GM18508 (cell line): ENCODE measurements around the gene COL25A1.
"Not testable (repeated sequence)": the region's sequence is repeated elsewhere in the genome, so short reads cannot be mapped to it uniquely, and the experiment has no call there.

ENCODE experiments used
- ATAC-seq: cut with Tn5 transposase; IDR thresholded peaks from one replicate; pipeline ENCODE4 v1.9.1; 2021; ENCODE audit warnings: moderate number of reproducible peaks; ENCODE audit not compliant: insufficient read depth, unreplicated experiment

COL25A1 gene

DNA sequence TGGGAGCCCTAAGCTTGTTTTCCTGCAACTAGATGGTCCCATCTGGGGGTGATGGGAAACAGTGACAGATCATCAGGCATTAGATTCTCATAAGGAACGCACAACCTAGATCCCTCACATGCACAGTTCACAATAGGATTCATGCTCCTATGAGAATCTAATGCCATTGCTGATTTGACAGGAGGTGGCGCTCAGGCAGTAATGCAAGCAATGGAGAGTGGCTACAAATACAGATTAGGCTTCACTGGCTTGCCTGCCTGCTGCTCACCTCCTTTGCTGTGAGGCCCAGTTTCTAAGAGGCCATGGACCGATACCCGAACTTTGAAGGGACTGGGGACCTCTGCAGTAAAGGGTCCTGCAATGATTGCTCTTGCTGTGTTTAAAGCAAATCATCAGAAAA lies 225.7 kb downstream of the COL25A1 start:
- not testable (repeated sequence) for ATAC-seq

DNA sequence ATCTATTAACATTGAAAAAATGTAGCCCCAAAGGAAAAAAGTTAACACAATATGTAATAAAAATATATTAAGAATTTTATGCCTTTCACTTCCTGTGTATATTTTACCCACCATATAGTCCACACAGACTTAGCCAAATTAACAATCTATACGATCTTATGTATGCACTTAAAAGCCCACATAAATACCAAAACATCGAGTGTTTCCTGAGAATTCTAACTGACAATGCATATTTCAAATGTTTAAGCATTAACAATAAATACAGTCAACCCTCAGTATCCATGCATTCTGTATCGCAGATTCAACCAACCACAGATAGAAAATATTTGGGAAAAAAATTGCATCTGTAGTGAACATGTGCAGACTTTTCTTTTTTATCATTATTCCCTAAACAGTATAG lies 226.8 kb downstream of the COL25A1 start:
- ATAC-seq: no peak

DNA sequence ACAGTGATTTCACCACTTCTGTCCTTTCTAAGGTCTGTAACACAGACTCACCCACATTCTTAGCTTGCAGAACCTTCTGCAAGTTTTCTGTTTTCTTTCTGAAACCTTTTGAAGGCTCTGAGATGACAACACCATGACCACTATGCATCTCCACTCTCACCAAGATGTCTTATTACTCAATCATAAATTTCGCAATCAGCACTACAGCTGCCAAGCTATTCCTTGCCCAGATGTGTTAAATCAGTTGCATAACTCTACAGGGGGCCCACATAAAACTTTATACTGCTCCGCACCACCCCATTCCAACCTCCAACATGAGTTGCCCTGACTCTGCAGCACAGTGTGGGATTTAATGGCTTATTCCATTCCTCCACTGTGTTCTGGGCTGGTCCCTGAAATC lies 229.9 kb downstream of the COL25A1 start:
- ATAC-seq: no peak

DNA sequence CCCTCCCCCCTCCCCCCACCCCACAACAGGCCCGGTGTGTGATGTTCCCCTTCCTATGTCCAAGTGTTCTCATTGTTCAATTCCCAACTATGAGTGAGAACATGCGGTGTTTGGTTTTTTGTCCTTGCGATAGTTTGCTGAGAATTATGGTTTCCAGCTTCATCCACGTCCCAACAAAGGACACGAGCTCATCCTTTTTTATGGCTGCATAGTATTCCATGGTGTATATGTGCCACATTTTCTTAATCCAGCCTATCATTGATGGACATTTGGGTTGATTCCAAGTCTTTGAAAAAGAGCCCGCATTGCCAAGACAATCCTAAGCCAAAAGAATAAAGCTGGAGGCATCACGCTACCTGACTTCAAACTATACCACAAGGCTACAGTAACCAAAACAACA lies 231.8 kb downstream of the COL25A1 start:
- ATAC-seq: not testable (repeated sequence)

DNA sequence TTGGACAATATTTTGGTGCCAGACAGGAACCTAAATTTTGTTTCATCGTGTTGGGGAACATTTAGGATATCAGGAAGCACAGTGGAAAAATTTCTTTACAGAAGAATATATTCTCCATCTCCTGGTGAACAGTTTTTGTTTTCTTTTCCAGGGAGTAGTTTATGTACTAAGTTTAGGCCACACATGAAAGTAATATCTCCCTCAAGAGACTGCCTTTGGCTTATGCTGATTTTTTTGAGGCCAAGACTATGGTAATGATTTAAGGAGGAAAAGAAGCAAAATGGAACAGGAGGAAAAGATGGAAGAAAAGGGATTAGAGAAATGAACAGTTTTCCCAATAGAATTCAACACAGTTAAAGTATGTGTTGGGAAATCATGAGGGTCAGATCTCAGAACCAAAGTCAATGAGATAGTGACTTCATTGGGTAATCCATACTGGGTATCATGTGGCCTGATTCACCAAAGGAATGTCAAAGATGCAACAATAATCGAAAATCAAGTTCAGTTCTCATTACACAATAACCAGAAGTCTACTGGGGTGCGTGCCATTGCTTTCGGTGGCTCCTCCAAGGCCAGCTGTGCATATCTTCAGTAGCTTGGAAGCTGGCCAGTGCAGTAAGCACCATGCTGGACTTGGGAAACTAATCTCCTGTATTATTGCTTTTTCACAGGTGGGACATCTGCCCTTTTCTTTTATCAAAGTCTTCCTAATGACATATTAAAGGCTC lies 234.8 kb downstream of the COL25A1 start:
- ATAC-seq: no peak

DNA sequence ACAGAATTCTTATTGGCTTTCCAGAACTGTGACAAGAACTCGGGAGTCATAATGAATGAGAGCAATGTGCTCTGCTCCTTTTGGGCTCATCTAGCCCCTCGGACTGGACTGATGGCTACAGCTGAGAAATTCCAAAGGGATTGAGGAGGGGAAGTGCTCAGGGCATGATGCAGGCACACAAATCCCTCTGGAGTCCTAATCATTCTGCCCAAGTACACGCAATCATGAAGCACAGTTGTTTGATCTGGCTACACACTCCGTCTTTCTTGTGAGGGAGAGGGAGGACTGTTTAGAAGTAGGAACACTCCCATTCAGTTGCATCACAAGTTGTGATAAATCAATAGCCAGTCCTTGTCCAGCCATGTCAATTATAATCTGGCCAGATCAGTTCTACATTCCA lies 237.5 kb downstream of the COL25A1 start:
- ATAC-seq: no peak

DNA sequence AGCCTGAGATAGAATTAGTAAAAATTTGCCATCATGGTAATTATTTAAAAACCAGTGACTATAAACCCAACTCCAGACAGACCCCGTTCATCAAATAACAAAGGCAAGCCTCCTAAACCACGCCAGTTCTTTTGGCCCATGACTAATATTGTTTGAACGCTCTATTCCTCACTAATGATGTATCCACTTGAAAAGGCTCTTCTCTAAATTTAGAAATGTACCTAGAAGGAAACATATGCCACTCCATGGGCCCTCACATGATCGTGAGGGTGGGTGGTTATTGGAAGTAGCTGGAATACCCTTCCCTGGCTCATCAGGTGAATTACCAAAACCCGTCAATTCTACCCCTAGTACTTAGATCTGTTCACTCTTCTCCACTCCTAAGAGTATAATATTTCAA lies 249.2 kb downstream of the COL25A1 start:
- ATAC-seq: no peak

DNA sequence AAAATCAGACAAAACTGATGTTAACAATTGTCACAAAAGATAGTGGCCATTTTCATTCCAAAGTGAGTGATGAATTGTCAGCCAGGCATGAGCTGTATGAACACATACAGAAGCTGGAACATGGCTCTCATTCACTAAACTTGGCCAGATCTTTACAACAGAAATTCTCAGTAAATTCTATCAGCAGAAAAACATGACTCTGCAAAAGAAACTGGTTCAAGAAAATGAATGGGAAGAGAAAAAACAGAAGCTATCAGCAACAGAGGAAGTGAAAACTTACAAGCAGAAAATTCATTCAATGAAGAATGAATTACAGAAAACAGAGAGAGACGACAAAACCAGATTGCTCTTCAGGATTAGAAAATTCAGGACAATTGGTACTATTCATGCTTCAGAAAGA lies 249.6 kb downstream of the COL25A1 start:
- ATAC-seq: no peak

DNA sequence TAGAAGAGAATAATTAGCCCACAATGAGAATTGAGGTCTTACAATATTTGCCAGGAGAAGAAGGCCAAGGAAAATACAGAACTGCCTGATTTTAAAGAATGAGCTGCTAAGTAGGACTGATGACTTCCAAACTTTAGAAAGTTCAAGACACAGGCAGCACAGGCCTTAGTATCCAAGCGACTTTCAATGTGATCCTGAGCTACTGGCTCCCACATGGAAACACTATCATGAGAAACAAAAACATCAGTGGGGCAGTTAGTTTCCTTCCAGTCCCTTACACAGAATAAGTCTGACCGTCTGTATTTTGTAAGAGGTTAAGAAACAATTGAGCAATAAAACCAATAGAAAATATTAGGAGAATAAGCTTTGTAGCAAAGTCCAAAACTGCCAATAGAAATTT lies 251.4 kb downstream of the COL25A1 start:
- ATAC-seq: no peak

DNA sequence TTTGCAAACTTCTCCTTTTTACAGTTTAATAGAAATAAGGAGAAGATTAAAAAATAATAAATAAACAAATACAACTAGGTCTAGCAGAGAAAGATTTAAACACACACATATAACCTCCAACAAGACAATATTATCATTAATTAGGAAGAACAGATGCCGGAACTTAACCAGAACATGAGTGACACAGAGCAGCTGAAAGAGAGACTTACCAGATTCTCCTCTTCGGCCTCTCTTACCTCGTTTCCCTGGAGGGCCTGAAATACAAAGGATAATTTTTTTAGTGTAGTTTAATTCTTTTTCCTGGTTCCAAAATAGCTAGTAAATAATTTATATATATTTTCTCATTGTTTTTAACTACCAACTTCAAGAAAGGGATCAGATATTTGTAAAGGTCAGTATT lies 252.5 kb downstream of the COL25A1 start:
- no peak for ATAC-seq

DNA sequence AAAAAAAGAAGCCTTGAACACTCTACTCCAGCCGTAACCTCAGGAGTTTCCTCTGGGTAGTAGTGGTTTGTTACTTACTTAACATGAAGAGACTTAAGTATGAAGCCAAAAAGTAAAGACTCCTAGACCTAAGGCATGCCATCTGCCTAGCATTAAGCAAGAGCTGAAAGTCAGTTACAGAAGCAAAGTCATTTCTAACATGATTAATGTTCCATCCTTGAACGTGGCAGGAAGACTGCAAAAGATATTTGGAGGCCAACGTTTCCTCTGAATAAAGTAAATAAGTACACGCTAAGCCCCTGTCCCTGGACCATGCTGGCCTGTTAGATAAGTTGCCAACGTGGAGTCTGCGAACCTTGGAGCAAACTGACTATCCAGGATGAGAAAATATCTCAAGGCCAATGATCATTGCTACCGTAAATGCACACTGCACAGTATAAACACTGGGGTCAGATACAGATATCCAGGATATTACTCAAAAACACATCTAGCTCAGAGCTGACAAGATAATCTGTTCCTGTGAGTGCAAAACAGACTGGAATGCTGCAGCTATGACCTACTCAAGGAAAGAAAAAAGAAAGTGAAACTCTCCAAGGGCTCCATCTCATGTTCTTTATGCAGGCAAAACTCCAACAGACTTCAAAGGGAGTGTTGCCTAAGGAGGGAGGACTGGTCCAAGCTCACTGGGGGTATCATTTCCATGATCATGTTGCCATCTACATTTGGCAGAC lies 255.8 kb downstream of the COL25A1 start:
- no peak for ATAC-seq

DNA sequence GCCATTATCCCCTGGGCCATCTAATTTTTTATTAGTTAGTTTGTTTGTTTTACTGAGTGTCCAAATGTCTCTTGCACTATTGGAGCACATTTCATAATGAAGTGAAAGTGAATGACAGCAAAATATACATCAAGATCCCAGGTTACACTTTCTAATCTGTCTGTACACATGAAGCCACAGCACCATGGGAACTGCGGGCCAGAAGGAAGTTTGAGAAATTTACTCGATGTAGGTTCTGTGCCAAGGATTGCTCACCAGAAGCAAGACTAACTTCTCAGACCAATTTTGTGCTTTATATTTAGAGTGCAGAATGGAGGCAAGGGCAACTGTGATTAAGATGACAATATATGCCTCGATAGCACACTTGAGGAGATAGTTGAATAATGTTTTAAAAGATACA lies 258.0 kb downstream of the COL25A1 start:
- ATAC-seq: no peak

DNA sequence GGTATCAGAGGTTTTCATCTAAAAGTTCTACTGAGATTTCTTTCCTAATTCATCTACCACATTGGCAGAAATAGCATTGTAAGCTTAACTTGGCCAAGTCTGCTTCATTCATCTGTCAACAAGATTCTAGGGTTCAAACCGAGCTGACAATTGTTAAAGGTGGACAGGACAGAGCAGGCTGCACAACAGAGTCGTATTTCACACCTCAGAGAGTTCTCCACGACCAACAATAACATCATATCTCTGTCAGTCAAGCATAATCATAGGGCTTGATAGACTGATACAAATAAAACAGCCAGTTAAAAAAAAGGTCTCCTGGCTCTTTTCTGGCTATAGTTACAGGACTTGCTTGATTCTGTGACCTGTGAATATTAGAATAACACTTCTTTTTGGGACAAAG lies 259.2 kb downstream of the COL25A1 start:
- no peak for ATAC-seq

DNA sequence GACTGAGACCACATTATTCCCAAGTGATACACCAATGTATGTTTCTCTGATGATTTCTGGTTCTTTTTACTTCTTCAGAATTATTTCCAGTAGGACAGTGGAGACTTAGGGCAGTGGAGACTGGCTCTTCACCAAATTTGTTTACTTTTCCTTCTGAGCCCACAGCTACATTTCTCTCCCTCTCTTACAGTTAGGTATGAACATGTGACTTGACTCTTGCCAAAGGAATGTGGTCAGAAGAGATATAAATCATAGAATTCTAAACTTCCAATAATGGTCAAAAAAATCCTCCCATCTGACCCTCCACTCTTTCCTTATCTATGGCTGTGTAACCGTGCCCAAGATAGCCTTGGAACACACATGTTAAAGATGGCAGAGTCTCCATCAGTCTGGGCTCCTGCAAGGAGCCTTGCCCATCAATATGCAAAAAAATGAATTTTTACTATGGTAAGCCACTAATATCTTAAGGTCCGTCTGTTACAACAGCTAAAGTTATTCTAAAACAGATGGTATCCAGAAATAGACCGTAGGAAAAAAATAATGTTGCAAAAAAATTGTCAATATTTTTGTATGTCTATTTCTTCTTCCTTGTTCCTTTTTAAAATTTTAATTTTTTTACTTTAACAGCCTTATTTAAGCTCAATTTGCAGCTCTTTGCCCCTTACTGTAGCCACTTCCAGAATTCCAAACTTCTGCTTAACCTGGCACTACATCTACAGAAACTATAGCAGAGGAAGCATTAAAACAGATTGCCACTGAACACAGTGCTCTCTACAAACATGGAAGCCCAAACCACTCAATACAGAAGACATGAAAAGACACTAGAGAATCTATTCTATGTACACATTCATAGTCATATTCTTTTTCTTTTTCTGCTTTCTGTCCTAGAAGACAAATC lies 260.7 kb downstream of the COL25A1 start:
- ATAC-seq: no peak

DNA sequence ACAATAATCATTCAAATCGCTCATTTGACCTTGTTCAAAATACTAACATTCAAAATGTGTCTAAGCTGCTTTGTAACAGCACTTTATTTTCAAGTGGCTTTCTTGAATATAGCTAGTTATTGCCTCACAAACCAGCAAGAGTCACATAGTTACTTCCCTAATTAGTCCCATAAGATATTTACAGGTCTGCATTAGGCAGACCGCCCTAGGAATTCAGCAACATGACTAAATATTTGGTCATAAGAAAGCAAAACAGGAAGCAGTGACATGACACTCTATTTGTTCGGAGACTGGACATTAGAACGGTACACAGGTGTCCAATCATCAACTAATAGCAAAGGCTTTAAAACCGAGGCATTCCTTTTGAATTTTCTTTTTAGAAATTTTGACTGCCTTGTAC lies 262.0 kb downstream of the COL25A1 start:
- no peak for ATAC-seq

DNA sequence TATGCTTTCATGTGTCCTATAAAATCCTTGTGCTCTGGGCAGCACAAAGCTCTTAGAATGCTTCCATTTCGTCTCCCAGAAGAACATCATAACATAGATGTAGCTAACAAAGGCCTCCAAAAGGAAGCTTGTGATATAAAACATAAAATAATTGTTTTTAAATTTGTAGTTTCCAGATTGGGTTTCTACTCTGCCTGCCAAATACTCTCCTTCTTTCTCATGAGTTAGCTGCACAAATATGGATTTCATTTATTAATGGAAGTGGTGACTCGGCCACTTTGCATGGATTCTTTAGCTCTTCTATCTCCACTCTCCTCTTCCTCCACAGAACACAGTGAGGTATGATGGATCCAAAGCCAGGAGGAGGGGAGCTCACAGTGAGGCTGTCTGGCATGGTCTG lies 265.4 kb downstream of the COL25A1 start:
- no peak for ATAC-seq

DNA sequence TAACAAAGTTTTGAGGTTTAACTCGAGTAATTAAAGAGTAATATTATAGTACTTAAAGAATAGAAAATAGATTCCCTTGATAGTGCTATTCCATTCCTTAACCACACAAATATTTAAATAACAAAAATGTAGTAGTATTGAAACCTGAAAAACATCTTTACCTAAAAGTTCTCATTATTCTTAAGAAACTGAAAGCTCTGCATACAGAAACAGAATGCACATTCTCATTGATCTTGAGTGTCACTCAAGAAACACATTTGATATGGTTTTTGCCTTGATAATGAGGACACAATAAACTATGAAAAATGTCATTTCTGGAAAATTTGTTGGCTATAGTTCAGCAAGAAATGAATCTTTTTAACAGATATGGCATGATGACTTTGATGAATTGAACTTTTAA lies 268.5 kb downstream of the COL25A1 start:
- ATAC-seq: no peak

DNA sequence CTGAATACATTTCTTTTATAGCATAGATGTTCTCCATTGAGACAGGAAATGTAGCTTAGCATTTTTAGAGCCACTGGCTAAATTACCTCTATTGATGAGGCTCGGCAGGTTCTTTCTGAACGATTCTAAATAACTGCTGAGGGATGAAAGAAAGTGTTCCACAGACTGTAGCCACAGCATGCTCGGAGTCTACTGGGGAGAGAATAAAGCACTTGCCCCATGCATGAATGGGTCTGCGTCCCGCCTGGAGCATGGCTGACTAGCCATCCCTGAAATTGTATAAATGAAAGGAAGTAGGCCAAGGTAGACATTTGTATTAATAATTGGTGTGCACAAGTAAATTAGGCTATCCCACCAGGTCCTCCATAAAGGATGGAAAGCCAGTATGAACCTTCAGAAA lies 269.8 kb downstream of the COL25A1 start:
- ATAC-seq: no peak

DNA sequence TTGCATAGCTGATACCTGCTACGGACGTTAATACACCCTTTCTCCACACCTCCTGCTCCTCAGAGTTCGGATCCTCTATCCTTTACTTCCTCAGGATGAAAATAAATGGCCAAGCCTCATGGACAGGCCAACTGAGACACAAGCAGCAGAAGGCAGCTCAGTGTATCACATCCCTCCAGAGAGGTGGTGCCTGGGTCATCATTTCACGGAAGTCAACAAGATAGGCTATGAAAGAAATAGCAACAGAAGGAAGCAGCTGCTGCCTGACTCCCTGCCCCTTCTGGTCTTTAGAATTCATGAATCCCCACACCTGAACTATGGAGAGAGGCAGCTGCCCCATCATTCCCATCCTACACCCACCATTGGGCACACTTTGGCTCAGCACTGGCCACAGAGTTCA lies 272.5 kb downstream of the COL25A1 start:
- no peak for ATAC-seq

DNA sequence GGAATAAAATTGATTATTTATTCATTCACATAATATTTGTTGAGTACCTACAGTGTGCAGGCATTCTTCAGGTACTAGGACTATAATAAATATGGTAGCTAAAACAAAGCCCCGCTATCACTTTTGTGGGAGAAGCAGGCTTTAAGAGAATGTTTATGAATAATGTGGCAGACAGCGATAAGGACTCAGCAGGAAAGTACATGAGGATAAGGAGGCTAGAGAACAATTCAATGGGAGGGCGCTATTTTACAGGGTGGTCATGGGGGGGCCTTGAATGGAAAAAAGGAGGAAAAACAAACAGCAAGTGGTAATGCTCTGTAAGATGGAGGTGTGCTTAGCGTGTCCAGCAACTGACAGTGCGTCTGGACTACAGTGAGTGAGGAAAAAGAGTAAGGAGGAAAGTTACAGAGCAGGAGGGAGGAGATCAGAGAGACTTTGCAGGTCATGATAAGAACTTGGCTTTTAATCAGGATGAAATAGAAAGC lies 275.4 kb downstream of the COL25A1 start:
- ATAC-seq: no peak

DNA sequence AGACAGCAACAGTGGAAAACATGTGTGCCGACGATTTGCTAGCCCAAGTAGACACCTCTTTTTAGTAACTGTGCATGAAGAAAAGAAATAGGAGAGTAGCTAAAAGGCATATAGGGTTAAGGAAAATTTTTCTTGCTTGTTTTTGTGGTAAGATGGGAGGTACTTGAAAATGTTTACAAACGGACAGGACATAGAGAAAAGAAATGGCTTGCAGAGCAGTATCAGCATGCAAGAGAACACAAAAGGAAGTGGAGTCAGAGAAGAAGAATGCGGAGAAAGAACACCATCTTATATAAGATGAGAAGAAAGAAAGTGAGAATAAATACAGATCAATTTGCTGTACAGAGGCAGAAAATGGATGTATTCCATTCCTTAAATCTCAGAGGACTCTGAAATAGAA lies 275.9 kb downstream of the COL25A1 start:
- ATAC-seq: no peak
